Peyer's patch (tissue), 4 donors: ENCODE results near the gene ATRN.

Experiments used
- POLR2A ChIP-seq, 2 donors: fragments of 450-650 bp; IDR thresholded peaks; one replicate each; pipeline ENCODE4 v1.5.1; 2017; ENCODE audit warnings: antibody characterized with exemption in 2 of 2, mild to moderate bottlenecking in 2 of 2, moderate library complexity in 2 of 2
- TF ChIP-seq, protein P1 (sequence below), 6 experiments: fragments of 450-650 bp in 4 of 6; fragments of 200-600 bp in 2 of 6; sonication (generic) in 1 of 6; IDR thresholded peaks; one replicate each; pipeline ENCODE4 v1.5.1; 2017 to 2019; ENCODE audit warnings: antibody characterized with exemption in 6 of 6, mild to moderate bottlenecking in 3 of 6, moderate library complexity in 1 of 6

DNA sequence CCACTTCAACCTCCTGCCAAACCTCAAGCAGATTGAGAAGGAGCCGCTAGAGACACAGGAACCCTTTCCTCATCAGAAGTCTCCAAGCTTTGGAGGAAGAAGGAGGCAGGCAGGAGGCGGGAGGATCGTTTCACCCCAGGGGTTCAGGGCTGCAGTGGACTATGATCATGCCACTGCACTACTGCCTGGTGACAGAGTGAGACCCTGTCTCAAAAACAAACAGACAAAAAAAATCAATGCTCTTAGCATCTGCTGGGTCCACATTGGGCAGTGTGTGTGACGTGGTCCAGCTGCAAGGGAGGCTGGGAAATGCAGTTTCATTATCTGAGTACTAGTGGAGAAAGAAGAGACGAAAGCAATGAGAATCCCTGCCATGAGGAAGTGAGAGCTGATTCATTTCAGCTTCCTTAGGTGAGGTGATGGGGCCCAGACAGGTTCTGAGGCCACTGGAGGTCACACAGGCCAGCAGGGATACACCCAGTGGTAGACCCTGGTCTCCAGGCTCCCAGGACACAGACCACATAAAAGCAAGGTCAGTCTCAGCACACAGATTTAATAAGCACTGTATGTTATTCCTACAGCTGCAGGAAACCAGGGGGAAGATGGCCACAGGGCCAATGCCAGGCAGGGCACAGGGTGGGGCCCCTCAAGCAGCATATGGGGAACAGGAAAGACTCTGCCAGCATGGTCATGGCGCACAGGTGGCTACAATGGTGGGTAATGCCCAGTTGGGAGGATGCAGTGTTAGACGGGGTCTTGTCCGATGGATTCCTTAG is 188.1 kb downstream of the ATRN start:
- TF ChIP-seq, protein P1, sequence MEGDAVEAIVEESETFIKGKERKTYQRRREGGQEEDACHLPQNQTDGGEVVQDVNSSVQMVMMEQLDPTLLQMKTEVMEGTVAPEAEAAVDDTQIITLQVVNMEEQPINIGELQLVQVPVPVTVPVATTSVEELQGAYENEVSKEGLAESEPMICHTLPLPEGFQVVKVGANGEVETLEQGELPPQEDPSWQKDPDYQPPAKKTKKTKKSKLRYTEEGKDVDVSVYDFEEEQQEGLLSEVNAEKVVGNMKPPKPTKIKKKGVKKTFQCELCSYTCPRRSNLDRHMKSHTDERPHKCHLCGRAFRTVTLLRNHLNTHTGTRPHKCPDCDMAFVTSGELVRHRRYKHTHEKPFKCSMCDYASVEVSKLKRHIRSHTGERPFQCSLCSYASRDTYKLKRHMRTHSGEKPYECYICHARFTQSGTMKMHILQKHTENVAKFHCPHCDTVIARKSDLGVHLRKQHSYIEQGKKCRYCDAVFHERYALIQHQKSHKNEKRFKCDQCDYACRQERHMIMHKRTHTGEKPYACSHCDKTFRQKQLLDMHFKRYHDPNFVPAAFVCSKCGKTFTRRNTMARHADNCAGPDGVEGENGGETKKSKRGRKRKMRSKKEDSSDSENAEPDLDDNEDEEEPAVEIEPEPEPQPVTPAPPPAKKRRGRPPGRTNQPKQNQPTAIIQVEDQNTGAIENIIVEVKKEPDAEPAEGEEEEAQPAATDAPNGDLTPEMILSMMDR (IDR thresholded peaks at IDR 0.05): no peak
- TF ChIP-seq POLR2A (IDR thresholded peaks at IDR 0.05): no peak
